Activated CD4-positive, alpha-beta T cell treated with anti-CD3 and anti-CD28 coated beads, Interleukin-2, amount 10 ng/mL, durations not matched to agents 7 days and 5 days (primary cell): ENCODE results near the gene SHISA2. TPM values are rescaled to one million over a fixed set of nuclear protein-coding genes. Genes with fewer than 3 reads are reported as not detected.
A peak's percentile ranks its signal among the peaks of the same experiment; 100 is the strongest.

ENCODE experiments used
- CTCF ChIA-PET: fragments of 350-600 bp; sonication (Branson Sonifier 250); formaldehyde crosslinking; loops from one replicate; lab custom pipeline; 2021; ENCODE audit warnings: antibody characterized with exemption; lab: Charles Lee
- POLR2A ChIA-PET: fragments of 350-600 bp; sonication (Branson Sonifier 250); formaldehyde crosslinking; loops from one replicate; lab custom pipeline; 2021; ENCODE audit warnings: antibody characterized with exemption; lab: Charles Lee
- DNase-seq: peaks from one replicate; pipeline ENCODE4 v3.0.0-alpha.2; 2020
- H3K27ac Mint-ChIP-seq: one replicate; pipeline ENCODE4 v1.8.0; 2021; ENCODE audit warnings: mild to moderate bottlenecking, moderate library complexity, mixed read lengths
- H3K27me3 Mint-ChIP-seq: one replicate; pipeline ENCODE4 v1.8.0; 2021; ENCODE audit warnings: mixed read lengths
- H3K36me3 Mint-ChIP-seq: one replicate; pipeline ENCODE4 v1.8.0; 2021; ENCODE audit warnings: low read depth, mixed read lengths
- H3K4me1 Mint-ChIP-seq: one replicate; pipeline ENCODE4 v1.8.0; 2021; ENCODE audit warnings: mixed read lengths
- H3K4me3 Mint-ChIP-seq: one replicate; pipeline ENCODE4 v1.8.0; 2021; ENCODE audit warnings: mild to moderate bottlenecking, moderate library complexity, mixed read lengths
- H3K9me3 Mint-ChIP-seq: one replicate; pipeline ENCODE4 v1.8.0; 2021; ENCODE audit warnings: mixed read lengths
- total RNA-seq, 2 experiments: library from RNA; stranded (reverse); gene quantifications; one replicate each; pipeline ENCODE4 v1.2.3, GENCODE V29; 2021

The SHISA2 gene
- total RNA-seq, 2 experiments from 2014 or later = 0.32 to 0.35 TPM

- Mint-ChIP-seq H3K27me3 (peaks cover 9% of the 10 kb centered on the region), H3K4me3 (no peak overlapping the region), H3K9me3 (no peaks in the 10 kb centered on the region), H3K36me3 (no peaks in the 10 kb centered on the region), H3K4me1 (peaks cover 2% of the 10 kb centered on the region), H3K27ac (no peak overlapping the region)
- ChIA-PET POLR2A (no interaction called here), CTCF (no interaction called here)
- DNase-seq = no peak
Observed at GRCh38 chr13:26021956-26022355, 29.9 kb downstream of the SHISA2 start.

DNA sequence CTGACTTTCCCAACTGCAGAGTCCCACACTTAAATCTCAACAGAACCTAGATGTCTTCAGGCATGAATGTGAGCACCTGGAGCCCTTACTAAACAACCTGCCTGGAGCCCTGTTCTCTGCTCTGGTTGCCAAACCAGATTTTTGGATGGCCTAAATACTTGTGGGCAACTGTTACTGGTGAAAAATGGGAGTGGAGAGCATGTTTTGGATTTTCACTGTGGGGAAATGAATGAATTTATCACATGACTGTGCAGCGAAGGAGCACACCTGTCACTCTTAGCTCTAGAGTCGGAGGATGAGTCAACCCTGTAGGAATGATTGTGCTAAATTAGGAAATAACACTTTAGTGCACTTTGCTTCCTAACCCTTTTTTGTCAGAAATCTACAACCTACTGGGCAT, 30.3 kb downstream of the SHISA2 start:
- no peak overlapping the region for H3K4me3 Mint-ChIP-seq
- H3K27ac Mint-ChIP-seq = no peak overlapping the region
- H3K9me3 Mint-ChIP-seq = no peaks in the 10 kb centered on the region
- peaks cover 9% of the 10 kb centered on the region for H3K27me3 Mint-ChIP-seq
- no peak for DNase-seq
- no peaks in the 10 kb centered on the region for H3K36me3 Mint-ChIP-seq
- H3K4me1 Mint-ChIP-seq = peaks cover 2% of the 10 kb centered on the region
- CTCF ChIA-PET = no interaction called here
- POLR2A ChIA-PET = no interaction called here

DNA sequence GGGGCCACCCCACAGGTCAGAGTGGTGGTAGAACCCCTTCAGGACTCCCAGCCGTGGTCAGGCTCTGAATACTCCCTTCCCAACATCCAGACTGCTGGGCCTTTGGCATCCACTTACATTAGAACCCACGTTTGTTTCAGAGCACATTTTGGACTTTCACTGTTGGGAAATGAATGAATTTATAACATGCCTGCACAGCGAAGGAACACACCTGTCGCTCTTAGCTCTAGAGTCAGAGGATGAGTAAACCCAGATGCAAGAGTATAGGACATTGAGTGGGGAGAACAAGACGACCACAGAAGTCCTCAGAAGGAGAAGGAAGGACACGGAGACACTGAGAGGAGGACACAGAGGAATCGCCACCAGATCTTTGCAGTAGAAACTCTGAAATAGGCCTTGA, 30.9 kb downstream of the SHISA2 start:
- CTCF ChIA-PET = no interaction called here
- Mint-ChIP-seq H3K27ac (no peak overlapping the region), H3K4me3 (no peak overlapping the region), H3K36me3 (no peaks in the 10 kb centered on the region), H3K9me3 (no peaks in the 10 kb centered on the region), H3K27me3 (peaks cover 9% of the 10 kb centered on the region), H3K4me1 (peaks cover 2% of the 10 kb centered on the region)
- DNase-seq = no peak
- POLR2A ChIA-PET = no interaction called here

- Mint-ChIP-seq H3K27me3 (peaks cover 3% of the 10 kb centered on the region), H3K27ac (no peak overlapping the region), H3K4me3 (no peak overlapping the region), H3K9me3 (no peaks in the 10 kb centered on the region), H3K36me3 (no peaks in the 10 kb centered on the region), H3K4me1 (peaks cover 2% of the 10 kb centered on the region)
- POLR2A ChIA-PET = no interaction called here
- no peak for DNase-seq
- CTCF ChIA-PET = no interaction called here
Observed at GRCh38 chr13:26019881-26020870, 31.6 kb downstream of the SHISA2 start.

DNA sequence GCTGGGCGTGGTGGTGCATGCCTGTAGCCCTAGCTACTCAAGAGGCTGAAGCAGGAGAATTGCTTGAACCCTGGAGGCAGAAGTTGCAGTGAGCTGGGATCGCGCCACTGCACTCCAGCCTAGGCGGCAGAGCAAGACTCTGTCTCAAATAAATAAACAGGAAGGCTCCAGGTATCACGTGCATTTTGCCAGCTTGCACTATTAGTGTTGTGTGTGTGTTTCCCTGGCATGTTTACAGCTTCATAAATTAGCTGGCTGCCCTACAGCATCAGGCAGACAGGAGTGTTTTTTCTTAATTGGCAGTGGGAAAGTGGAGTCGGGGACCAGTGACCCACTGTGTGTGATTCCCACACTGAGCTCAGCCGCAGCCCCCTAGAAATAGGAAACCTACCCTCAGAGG, 32.6 kb downstream of the SHISA2 start:
- no peak overlapping the region for H3K4me3 Mint-ChIP-seq
- no peaks in the 10 kb centered on the region for H3K36me3 Mint-ChIP-seq
- CTCF ChIA-PET = no interaction called here
- H3K27me3 Mint-ChIP-seq = peaks cover 2% of the 10 kb centered on the region
- no peaks in the 10 kb centered on the region for H3K9me3 Mint-ChIP-seq
- POLR2A ChIA-PET = no interaction called here
- H3K27ac Mint-ChIP-seq = no peak overlapping the region
- peaks cover 2% of the 10 kb centered on the region for H3K4me1 Mint-ChIP-seq
- no peak for DNase-seq

GRCh38 chr13:26017932-26018665, 33.7 kb downstream of the SHISA2 start:
- Mint-ChIP-seq H3K4me1 (peaks cover 2% of the 10 kb centered on the region), H3K9me3 (no peaks in the 10 kb centered on the region), H3K4me3 (no peak overlapping the region), H3K36me3 (no peaks in the 10 kb centered on the region), H3K27me3 (no peaks in the 10 kb centered on the region), H3K27ac (no peak overlapping the region)
- ChIA-PET CTCF (interaction anchor here (1.5 kb wide), 1 partner anchor 11 kb away, joined by 3 read pairs; no protein-coding TSS in a partner anchor), POLR2A (no interaction called here)
- DNase-seq = no peak

DNA sequence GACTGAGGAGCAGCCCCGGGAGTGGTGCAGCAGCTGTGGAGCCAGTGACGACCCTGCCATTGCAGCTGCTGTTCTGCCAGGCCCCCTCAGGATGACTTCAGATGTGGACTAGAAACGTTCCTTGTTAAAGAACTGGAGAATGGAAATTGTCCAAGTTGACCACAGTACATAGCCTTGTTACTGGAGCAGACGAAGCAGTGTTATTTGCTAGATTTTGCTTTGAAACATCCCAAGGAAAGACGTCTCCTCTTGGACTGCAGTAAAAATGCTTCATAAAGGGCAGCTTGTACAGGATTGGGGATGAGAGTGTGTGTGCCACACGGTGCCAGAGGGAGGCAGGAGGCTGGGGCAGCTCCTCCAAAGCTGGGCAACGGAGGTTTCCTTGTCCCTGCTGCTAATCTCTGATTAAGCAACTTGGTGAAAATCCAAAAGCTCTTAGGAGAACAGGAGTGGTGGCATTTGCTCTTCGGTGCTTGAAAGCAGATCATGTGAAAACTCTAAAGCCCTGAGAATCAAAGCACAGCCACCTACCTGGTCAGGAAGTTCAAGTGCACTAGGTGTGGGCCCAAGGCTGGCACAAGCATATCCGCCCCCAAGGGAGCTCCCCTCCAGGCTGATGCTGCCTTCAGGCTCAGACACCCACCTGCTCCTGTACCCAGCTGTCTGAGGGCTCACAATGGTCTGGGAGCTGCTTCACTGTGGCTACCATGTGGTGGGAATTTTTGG, 34.5 kb downstream of the SHISA2 start:
- no peak overlapping the region for H3K4me3 Mint-ChIP-seq
- H3K4me1 Mint-ChIP-seq = peaks cover 2% of the 10 kb centered on the region
- no peaks in the 10 kb centered on the region for H3K27me3 Mint-ChIP-seq
- no peaks in the 10 kb centered on the region for H3K36me3 Mint-ChIP-seq
- DNase-seq = no peak
- H3K9me3 Mint-ChIP-seq = no peaks in the 10 kb centered on the region
- ChIA-PET POLR2A (no interaction called here), CTCF (interaction anchor here (0.8 to 1.5 kb wide), 4 partner anchors 9 to 29 kb away, joined by 3 read pairs; no protein-coding TSS in a partner anchor)
- no peak overlapping the region for H3K27ac Mint-ChIP-seq

GRCh38 chr13:26016189-26016588, 35.6 kb downstream of the SHISA2 start:
- no peak overlapping the region for H3K4me3 Mint-ChIP-seq
- H3K27ac Mint-ChIP-seq = no peak overlapping the region
- ChIA-PET POLR2A (no interaction called here), CTCF (no interaction called here)
- peaks cover 2% of the 10 kb centered on the region for H3K4me1 Mint-ChIP-seq
- DNase-seq = no peak
- no peaks in the 10 kb centered on the region for H3K27me3 Mint-ChIP-seq
- H3K36me3 Mint-ChIP-seq = no peaks in the 10 kb centered on the region
- no peaks in the 10 kb centered on the region for H3K9me3 Mint-ChIP-seq

DNA sequence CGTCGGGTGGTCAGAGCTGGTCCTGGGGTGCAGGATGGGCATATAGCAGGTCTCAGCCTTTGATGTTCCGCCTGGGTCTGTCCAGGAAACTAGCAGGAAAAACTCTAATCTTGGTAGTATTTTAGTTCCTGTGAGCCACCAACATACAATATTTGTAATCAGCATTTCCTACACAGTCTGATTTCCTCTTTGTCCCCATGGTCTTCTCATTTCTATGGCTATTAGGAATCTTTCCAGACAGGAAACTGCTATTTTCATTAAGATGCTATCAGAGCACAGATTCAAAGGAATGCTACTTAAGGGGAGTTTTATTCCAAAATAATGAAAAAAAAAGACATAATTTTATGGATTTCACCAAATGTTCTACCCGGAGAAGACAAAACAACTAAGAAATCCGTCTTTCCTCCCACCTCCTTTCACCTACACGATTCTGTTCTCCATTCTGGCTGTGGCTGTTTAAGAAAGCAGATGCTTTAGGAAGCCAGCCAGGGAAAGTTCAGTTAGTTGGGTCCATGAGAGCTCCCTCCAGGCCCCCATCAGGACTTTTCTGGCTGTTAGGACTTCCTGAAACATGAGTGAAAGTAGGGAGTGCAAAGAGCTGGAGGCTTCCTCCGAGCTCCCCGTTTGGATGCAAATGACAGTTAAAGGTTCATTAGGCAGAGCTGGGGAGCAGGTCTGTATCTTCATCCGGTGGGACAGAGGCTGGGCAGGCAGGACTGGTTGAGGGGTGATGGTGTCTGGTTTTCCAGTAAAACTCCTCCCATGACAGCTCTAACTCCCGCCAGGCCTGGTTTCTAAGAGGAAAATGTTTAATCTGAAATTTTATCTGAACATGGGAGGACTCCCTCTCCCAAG, 36.3 kb downstream of the SHISA2 start:
- Mint-ChIP-seq H3K36me3 (no peaks in the 10 kb centered on the region), H3K9me3 (no peaks in the 10 kb centered on the region), H3K27ac (no peak overlapping the region), H3K27me3 (no peaks in the 10 kb centered on the region), H3K4me3 (no peak overlapping the region), H3K4me1 (peaks cover 2% of the 10 kb centered on the region)
- DNase-seq = no peak
- POLR2A ChIA-PET = no interaction called here
- CTCF ChIA-PET = no interaction called here

GRCh38 chr13:26012995-26013394, 38.8 kb downstream of the SHISA2 start:
- peaks cover 4% of the 10 kb centered on the region for H3K4me1 Mint-ChIP-seq
- H3K27ac Mint-ChIP-seq = no peak overlapping the region
- DNase-seq = no peak
- H3K27me3 Mint-ChIP-seq = no peaks in the 10 kb centered on the region
- ChIA-PET CTCF (no interaction called here), POLR2A (no interaction called here)
- no peaks in the 10 kb centered on the region for H3K9me3 Mint-ChIP-seq
- no peaks in the 10 kb centered on the region for H3K36me3 Mint-ChIP-seq
- H3K4me3 Mint-ChIP-seq = no peak overlapping the region

GRCh38 chr13:26011996-26012821, 39.6 kb downstream of the SHISA2 start:
- ChIA-PET POLR2A (interaction anchor here (0.6 kb wide), 1 partner anchor 28 kb away, joined by 3 read pairs; no protein-coding TSS in a partner anchor), CTCF (no interaction called here)
- Mint-ChIP-seq H3K4me3 (peak overlapping the region; percentile 49), H3K27ac (peak overlapping the region; percentile 69), H3K36me3 (no peaks in the 10 kb centered on the region), H3K9me3 (no peaks in the 10 kb centered on the region), H3K4me1 (peaks cover 9% of the 10 kb centered on the region), H3K27me3 (no peaks in the 10 kb centered on the region)
- DNase-seq = peak; percentile 52
